AG04449 (cell line): ENCODE data around the gene KLK3.
"Not testable (repeated sequence)": the region's sequence is repeated elsewhere in the genome, so short reads cannot be mapped to it uniquely, and the experiment has no call there.

ENCODE experiments used
- CTCF ChIA-PET: fragments of 350-600 bp; formaldehyde crosslinking; extraction: SDS; loops from one replicate; lab custom pipeline; 2021; ENCODE audit warnings: antibody characterized with exemption; lab: Yijun Ruan, JAX
- POLR2A ChIA-PET: fragments of 400-600, 350-600 bp; formaldehyde crosslinking; extraction: SDS; loops from one replicate; lab custom pipeline; 2020; ENCODE audit warnings: antibody characterized with exemption, inconsistent platforms; lab: Yijun Ruan, JAX
- DNase-seq: peaks from one replicate; pipeline ENCODE4 v3.0.0-alpha.2; 2010; ENCODE audit warnings: low read depth, low spot score
- H3K4me3 ChIP-seq: 2 replicates; pipeline ENCODE4 v1.5.1; 2011; ENCODE audit warnings: low read depth, mild to moderate bottlenecking, control low read depth, low read length
- TF ChIP-seq, protein P1 (sequence below): IDR thresholded peaks from one replicate; pipeline ENCODE4 v1.5.1; 2011; ENCODE audit warnings: mild to moderate bottlenecking, moderate library complexity, low read length, control low read depth, inconsistent platforms; ENCODE audit not compliant: insufficient read depth; ENCODE audit errors: missing control alignments

The KLK3 gene

DNA sequence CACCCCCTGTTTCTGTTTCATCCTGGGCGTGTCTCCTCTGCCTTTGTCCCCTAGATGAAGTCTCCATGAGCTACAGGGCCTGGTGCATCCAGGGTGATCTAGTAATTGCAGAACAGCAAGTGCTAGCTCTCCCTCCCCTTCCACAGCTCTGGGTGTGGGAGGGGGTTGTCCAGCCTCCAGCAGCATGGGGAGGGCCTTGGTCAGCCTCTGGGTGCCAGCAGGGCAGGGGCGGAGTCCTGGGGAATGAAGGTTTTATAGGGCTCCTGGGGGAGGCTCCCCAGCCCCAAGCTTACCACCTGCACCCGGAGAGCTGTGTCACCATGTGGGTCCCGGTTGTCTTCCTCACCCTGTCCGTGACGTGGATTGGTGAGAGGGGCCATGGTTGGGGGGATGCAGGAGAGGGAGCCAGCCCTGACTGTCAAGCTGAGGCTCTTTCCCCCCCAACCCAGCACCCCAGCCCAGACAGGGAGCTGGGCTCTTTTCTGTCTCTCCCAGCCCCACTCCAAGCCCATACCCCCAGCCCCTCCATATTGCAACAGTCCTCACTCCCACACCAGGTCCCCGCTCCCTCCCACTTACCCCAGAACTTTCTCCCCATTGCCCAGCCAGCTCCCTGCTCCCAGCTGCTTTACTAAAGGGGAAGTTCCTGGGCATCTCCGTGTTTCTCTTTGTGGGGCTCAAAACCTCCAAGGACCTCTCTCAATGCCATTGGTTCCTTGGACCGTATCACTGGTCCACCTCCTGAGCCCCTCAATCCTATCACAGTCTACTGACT, at the start of gene KLK3:
Gene KLK3 (plus strand): TSS at position 280 of the 775 bp plus-strand sequence. CDS start 41 bp downstream, at position 321.
- TF ChIP-seq, protein P1, sequence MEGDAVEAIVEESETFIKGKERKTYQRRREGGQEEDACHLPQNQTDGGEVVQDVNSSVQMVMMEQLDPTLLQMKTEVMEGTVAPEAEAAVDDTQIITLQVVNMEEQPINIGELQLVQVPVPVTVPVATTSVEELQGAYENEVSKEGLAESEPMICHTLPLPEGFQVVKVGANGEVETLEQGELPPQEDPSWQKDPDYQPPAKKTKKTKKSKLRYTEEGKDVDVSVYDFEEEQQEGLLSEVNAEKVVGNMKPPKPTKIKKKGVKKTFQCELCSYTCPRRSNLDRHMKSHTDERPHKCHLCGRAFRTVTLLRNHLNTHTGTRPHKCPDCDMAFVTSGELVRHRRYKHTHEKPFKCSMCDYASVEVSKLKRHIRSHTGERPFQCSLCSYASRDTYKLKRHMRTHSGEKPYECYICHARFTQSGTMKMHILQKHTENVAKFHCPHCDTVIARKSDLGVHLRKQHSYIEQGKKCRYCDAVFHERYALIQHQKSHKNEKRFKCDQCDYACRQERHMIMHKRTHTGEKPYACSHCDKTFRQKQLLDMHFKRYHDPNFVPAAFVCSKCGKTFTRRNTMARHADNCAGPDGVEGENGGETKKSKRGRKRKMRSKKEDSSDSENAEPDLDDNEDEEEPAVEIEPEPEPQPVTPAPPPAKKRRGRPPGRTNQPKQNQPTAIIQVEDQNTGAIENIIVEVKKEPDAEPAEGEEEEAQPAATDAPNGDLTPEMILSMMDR: no peak
- no peak within 1 kb of the TSS for H3K4me3 ChIP-seq
- POLR2A ChIA-PET: no interaction called here
- DNase-seq: no peak
- CTCF ChIA-PET: no interaction called here

DNA sequence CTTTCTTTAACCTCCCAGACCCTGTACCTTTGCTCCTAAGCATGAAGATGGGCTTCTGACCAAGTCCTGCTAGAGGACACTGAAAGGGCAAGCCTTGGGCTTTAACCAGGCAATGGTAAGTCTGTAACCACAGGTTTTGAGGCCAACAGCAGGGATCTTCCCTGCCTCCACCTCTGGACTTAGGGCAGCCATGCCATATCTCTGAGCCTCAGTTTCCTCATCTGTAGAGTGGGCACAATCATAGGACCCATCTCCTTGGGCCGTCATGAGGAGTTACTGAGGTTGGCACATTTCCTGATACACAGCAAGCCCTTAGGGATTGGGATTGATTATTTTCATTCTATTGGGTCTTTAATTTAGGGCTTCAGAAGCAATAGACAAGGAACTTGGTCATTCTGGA, 45.9 kb upstream of the KLK3 start:
- TF ChIP-seq, protein P1: no peak
- CTCF ChIA-PET: no interaction called here
- POLR2A ChIA-PET: no interaction called here
- H3K4me3 ChIP-seq: no peak overlapping the region
- DNase-seq: no peak

DNA sequence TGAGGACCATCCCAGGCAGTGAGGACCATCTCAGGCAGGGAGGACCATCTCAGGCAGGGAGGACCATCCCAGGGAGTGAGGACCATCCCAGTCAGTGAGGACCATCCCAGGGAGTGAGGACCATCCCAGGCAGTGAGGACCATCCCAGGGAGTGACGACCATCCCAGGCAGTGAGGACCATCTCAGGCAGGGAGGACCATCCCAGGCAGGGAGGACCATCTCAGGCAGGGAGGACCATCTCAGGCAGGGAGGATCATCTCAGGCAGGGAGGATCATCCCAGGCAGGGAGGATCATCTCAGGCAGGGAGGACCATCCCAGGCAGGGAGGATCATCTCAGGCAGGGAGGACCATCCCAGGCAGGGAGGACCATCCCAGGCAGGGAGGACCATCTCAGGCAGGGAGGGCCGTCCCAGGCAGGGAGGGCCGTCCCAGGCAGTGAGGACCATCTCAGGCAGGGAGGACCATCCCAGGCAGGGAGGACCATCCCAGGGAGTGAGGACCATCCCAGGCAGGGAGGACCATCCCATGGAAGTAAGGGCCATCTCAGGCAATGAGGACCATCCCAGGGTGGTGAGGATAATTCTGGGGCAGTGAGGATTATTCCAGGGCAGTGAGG, 43.0 kb upstream of the KLK3 start:
- CTCF ChIA-PET, DNase-seq, POLR2A ChIA-PET, H3K4me3 ChIP-seq: not testable (repeated sequence)

DNA sequence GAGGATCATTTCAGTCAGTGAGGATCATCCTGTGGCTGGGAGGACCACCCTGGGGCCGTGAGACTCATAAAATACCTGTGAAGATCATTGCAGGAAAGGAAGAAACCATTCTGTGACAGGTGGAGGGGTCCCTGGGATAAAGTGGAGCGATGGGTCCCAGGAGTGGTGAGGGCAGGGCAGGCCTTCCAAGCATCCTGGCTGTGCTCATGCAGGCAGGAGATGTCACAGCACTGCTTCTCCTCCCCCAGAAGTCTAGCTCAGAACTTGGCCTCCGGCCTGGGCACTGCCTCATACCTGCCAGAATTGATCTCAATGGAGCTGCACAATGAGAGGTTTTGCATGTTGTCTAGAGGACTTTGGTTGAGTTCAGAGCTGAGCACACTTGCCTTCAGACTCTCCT, 42.2 kb upstream of the KLK3 start:
- DNase-seq: no peak
- POLR2A ChIA-PET: no interaction called here
- TF ChIP-seq, protein P1: no peak
- CTCF ChIA-PET: no interaction called here
- no peak overlapping the region for H3K4me3 ChIP-seq

DNA sequence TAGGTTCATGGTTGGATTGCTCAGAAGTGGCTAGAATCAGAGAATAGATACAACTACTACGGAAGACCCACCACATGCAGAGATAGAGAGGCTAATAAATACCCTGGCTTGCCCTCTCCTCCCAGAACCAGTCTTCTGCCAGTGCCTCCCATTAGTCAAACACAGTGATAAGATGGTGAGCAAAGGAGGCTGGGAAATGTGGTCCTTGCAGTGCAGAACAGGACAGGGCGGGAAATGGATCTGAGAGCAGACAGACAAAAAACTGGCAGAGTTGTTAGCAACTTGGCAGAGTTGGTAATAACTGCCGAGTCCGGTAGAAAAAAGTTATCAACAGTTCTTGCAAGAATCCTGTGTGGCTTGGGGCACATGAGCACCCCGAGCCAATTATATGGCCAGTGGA, 39.8 kb upstream of the KLK3 start:
- POLR2A ChIA-PET: no interaction called here
- CTCF ChIA-PET: no interaction called here
- no peak for DNase-seq
- H3K4me3 ChIP-seq: no peak overlapping the region
- TF ChIP-seq, protein P1: no peak

DNA sequence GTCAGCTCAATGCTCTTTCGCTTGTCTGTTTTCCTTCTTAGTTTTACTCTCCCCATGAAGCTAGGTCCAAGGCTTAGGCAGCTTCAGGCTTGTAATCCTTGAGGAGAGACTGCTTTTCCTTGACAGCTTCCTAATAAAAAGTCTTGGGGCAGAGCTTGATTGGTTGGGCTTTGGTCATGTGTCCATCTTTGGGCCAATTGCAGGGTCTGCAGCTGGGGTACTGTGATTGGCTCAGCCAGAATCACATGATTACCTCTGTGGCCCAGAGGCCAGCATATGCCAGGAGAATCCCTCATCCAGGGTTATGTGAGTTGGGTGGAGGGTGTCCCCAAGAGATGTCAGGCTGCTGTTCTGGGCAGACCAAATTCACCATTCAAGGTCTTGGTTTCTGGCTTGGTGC, 39.3 kb upstream of the KLK3 start:
- CTCF ChIA-PET: no interaction called here

More for the DNA sequence above, 39.3 kb upstream of the KLK3 start:
- TF ChIP-seq, protein P1: no peak
- POLR2A ChIA-PET: no interaction called here
- H3K4me3 ChIP-seq: no peak overlapping the region
- no peak for DNase-seq
